GM21723 (cell line): Measurements from ENCODE around the gene TRPM7.
"Not testable (repeated sequence)": the region's sequence is repeated elsewhere in the genome, so short reads cannot be mapped to it uniquely, and the experiment has no call there.

Experiments
- ATAC-seq: cut with Tn5 transposase; IDR thresholded peaks from one replicate; pipeline ENCODE4 v1.9.1; 2021; ENCODE audit warnings: mild to moderate bottlenecking, moderate library complexity; ENCODE audit not compliant: unreplicated experiment

The TRPM7 gene

GRCh38 chr15:50665938-50666337 lies 20.7 kb downstream of the TRPM7 start:
- no peak for ATAC-seq

GRCh38 chr15:50655555-50655954 lies 31.0 kb downstream of the TRPM7 start:
- ATAC-seq = no peak

DNA sequence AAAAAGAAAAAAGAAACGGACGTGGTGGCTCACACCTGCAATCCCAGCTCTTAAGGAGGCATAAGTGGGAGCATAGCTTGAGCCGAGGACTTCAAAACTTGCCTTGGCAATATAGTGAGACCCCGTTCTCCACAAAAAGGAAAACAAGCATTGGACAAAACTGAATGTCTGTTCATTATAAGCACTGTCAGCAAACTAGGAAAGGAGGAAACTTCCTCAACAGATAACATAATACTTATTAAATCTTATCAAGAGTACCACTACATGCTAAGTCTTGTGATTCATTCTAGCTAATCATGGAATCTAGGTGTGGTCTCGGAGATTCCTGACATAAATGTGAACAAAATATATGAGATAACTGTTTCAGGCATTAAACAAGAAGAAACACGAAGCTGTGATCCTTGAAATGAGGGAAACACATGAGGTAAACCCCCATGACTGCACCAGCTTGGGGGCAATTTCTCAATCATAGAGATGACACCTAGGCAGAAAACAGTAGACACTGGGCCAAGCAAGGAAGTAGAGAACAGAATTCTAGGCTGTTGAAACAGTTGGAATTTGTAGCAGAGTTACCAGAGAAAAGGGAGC lies 33.3 kb downstream of the TRPM7 start:
- no peak for ATAC-seq

DNA sequence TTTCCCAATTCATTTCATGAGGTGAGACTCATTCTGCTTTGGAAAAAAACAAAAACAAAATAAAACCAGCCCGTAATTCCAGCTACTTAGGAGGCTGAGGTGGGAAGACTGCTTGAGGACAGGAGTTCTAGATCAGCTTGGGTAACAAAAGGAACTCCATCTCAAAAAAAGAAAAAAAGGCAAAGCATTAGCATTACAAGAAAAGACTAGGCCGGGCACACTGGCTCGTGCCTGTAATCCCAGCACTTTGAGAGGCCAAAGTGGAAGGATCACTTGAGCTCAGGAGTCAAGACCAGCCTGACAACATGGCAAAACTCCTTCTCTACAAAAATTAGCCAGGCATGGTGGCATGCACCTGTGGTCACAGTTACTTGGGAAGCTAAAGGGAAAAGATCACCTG lies 33.9 kb downstream of the TRPM7 start:
- ATAC-seq = no peak

- ATAC-seq = no peak
These were observed 45.3 kb downstream of the TRPM7 start for GRCh38 chr15:50641318-50641717.

GRCh38 chr15:50636146-50636545 lies 50.5 kb downstream of the TRPM7 start:
- no peak for ATAC-seq

DNA sequence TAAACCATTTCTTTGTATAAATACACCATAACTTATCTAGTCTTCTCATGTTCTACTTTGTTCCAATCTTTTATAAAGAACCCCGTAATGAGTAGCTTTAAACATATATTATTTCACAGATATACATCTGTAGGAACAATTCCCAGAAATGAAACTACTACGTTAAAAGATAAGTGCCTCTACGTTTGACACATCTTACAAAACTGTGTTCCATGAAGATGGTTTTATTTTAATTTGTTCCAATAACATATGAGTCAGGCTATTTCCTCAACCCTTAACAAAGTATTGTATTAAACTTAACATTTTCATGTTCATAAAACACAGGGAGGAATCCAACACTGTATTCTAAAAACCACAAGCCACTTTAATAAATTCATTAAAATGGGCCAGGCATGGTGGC lies 52.9 kb downstream of the TRPM7 start:
- no peak for ATAC-seq

DNA sequence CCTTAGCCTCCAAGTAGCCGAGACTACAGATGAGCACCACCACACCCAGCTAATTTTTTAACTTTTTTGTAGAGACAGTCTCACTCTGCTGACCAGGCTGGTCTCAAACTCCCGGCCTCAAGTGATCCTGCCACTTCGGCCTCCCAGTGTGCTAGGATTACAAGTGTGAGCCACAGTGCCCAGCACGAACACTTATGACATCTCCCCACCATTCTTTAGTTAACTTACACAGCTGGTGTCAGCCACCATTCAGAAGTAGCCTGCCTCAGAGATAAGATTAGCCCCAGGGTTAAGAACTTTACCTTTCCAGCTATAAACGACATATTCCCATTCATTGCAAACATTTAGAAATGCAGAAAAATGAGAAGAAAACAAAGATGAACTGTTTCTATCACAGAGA lies 58.2 kb downstream of the TRPM7 start:
- no peak for ATAC-seq

- no peak for ATAC-seq
These were observed 59.1 kb downstream of the TRPM7 start for GRCh38 chr15:50627351-50628055.

DNA sequence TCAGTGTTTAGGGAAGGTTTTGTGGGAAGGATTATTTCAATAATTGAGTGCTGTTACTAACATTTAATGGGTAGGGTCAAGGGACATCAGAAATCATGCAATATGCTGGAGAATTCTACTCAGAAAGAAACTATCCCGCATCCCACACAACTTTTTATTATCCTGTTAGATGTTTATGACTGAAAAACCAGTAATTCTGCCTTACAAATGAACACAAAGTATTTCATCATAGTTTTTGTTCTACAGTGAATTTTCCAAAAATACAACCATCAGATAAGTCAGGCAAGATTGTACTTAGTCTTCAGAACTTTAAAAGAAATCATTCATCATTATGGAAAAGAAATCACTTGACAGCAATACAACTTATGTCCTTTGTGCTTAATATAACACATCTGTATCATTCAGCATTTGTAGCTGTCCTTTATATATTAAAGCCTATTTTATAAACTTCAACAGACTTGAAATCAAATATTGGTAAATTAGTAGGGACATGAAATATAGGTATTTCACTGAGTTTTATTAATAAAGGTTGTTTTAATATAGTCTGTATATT lies 61.9 kb downstream of the TRPM7 start:
- ATAC-seq = no peak

DNA sequence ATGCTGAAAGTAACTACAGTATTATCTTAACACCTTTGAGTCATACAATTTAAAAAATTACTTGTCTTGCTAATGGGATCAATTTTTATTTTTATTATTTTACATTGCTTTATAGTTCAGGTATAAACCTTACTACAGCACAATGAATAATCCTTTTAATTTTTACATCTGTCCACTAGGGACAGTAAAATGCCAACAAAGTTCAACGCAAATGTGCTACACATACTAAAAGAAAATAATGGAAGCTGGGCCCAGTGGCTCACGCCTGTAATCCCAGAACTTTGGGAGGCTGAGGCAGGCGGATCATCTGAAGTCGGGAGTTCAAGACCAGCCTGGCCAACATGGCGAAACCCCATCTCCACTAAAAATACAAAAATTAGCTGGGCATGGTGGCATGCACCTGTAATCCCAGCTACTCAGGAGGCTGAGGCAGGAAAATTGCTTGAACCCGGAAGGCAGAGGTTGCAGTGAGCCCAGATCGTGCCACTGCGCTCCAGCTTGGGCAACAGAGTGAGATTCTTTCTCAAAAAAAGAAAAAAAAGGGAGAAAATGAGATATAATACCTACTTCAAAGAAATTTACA lies 64.1 kb downstream of the TRPM7 start:
- not testable (repeated sequence) for ATAC-seq

DNA sequence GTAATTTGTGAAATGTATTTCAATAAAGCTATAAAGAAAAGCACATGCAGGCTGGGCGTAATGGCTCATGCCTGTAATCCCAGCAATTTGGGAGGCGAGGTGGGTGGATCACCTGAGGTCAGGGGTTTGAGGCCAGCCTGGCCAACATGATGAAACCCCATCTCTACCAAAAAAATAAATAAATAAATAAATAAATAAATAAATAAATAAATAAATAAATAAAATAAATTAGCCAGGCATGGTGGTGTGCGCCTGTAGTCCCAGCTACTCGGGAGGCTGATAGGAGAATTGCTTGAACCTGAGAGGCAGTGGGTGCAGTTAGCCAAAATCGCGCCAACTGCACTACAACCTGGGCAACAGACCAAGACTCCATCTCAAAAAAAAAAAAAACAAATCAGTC lies 69.6 kb downstream of the TRPM7 start:
- ATAC-seq = not testable (repeated sequence)

GRCh38 chr15:50616554-50616953 lies 70.0 kb downstream of the TRPM7 start:
- not testable (repeated sequence) for ATAC-seq

- no peak for ATAC-seq
These were observed 73.0 kb downstream of the TRPM7 start for GRCh38 chr15:50613600-50613999.

- no peak for ATAC-seq
These were observed 79.5 kb downstream of the TRPM7 start for GRCh38 chr15:50607129-50607528.

- ATAC-seq = no peak
These were observed 81.1 kb downstream of the TRPM7 start for GRCh38 chr15:50605462-50605861.

GRCh38 chr15:50602028-50602427 lies 84.6 kb downstream of the TRPM7 start:
- ATAC-seq = not testable (repeated sequence)

- no peak for ATAC-seq
These were observed 92.3 kb downstream of the TRPM7 start for GRCh38 chr15:50594311-50594710.

- ATAC-seq = no peak
These were observed 92.8 kb downstream of the TRPM7 start for GRCh38 chr15:50593761-50594160.

DNA sequence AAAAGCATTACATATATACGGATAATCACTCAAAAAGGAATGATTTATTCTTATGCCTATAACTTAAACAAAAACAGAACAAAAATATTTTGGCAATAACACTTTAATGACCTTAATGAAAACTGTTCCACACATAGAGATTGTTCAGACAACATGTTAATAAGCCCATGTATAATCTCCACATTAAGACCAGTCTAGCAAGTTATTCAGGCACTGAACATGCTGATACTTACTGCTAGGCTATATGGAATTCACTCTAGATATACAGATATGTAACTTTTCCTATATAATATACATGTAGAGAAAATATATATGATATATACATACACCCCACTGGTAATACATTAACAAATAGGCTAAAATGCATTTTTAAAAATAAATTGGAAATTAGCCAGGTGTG lies 96.3 kb downstream of the TRPM7 start:
- ATAC-seq = no peak

DNA sequence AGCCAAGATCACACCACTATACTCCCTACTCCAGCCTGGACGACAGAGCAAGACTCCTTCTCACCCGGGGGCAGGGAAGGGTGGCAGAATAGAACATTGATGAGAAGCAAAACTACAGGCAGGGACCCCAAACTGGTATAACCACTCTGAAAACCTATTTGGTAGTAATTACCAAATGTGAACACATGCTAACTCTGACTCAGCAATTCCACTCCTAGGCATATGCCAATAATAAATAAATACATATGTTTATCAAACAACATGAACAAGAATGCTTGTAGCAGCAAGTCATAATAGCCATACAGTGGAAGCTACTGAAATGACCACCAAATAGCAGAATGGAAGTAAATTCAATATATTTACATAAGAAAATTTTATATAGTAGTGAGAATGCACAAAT lies 109.1 kb downstream of the TRPM7 start:
- no peak for ATAC-seq

- ATAC-seq = no peak
These were observed 110.4 kb downstream of the TRPM7 start for GRCh38 chr15:50576166-50576565.
